Activated CD8-positive, alpha-beta memory T cell treated with anti-CD3 and anti-CD28 coated beads, Interleukin-2, amount 10 ng/mL, durations not matched to agents 7 days and 5 days (primary cell): ENCODE results near the gene COA1. TPM values are rescaled to one million over a fixed set of nuclear protein-coding genes. Genes with fewer than 3 reads are reported as not detected.
A peak's percentile ranks its signal among the peaks of the same experiment; 100 is the strongest.

Source experiments
- ATAC-seq: fragments of 150-1000 bp; cut with Tn5 transposase; one replicate; pipeline ENCODE4 v1.10.0; 2021; ENCODE audit warnings: moderate library complexity
- CTCF ChIA-PET: fragments of 350-600 bp; sonication (Branson Sonifier 250); formaldehyde crosslinking; loops from one replicate; lab custom pipeline; 2021; ENCODE audit warnings: antibody characterized with exemption; lab: Charles Lee
- DNase-seq: peaks from one replicate; pipeline ENCODE4 v3.0.0-alpha.2; 2020
- H3K27ac Mint-ChIP-seq: one replicate; pipeline ENCODE4 v1.8.0; 2021; ENCODE audit warnings: mild to moderate bottlenecking, mixed read lengths
- H3K27me3 Mint-ChIP-seq: one replicate; pipeline ENCODE4 v1.8.0; 2021; ENCODE audit warnings: mixed read lengths
- H3K36me3 Mint-ChIP-seq: one replicate; pipeline ENCODE4 v1.8.0; 2021; ENCODE audit warnings: mild to moderate bottlenecking, mixed read lengths
- H3K4me1 Mint-ChIP-seq: one replicate; pipeline ENCODE4 v1.8.0; 2021; ENCODE audit warnings: mixed read lengths
- H3K4me3 Mint-ChIP-seq: one replicate; pipeline ENCODE4 v1.8.0; 2021; ENCODE audit warnings: mild to moderate bottlenecking, moderate library complexity, mixed read lengths
- H3K9me3 Mint-ChIP-seq: one replicate; pipeline ENCODE4 v1.8.0; 2022; ENCODE audit warnings: low read depth, mixed read lengths
- total RNA-seq, 2 experiments: library from RNA; stranded (reverse); gene quantifications; one replicate each; pipeline ENCODE4 v1.2.3, GENCODE V29; 2021

Gene COA1
- total RNA-seq, 2 experiments from 2014 or later = 66.7 to 73.0 TPM

GRCh38 chr7:43669286-43670081 lies 59.8 kb downstream of the COA1 start:
- ATAC-seq (peak; percentile 90), DNase-seq (peak; percentile 91)
- Mint-ChIP-seq H3K27ac (peak overlapping the region; percentile 93), H3K4me1 (peaks cover 63% of the 10 kb centered on the region), H3K4me3 (peak overlapping the region; percentile 61), H3K9me3 (peaks cover 17% of the 10 kb centered on the region), H3K27me3 (no peaks in the 10 kb centered on the region), H3K36me3 (peaks cover 76% of the 10 kb centered on the region)
- CTCF ChIA-PET = interaction anchor here (0.8 to 3.5 kb wide), 10 partner anchors 11 to 87 kb away, joined by 3 to 29 read pairs (median 4); partner anchors contain the start of gene STK17A

GRCh38 chr7:43668035-43668434 lies 61.3 kb downstream of the COA1 start:
- peaks cover 70% of the 10 kb centered on the region for H3K36me3 Mint-ChIP-seq
- ATAC-seq (no peak), DNase-seq (no peak)
- peaks cover 12% of the 10 kb centered on the region for H3K9me3 Mint-ChIP-seq
- H3K27ac Mint-ChIP-seq = no peak overlapping the region
- CTCF ChIA-PET = interaction anchor here (1.5 to 3.5 kb wide), 3 partner anchors 18 to 89 kb away, joined by 3 to 29 read pairs (median 8); partner anchors contain the start of gene STK17A
- peaks cover 54% of the 10 kb centered on the region for H3K4me1 Mint-ChIP-seq
- H3K27me3 Mint-ChIP-seq = no peaks in the 10 kb centered on the region
- H3K4me3 Mint-ChIP-seq = no peak overlapping the region

- H3K4me1 Mint-ChIP-seq = peaks cover 46% of the 10 kb centered on the region
- DNase-seq = no peak
Measured at GRCh38 chr7:43666938-43667337, 62.4 kb downstream of the COA1 start.

GRCh38 chr7:43664681-43665080 lies 64.6 kb downstream of the COA1 start:
- CTCF ChIA-PET = interaction anchor here (1.5 to 2.5 kb wide), 2 partner anchors 80 to 82 kb away, joined by 4 to 12 read pairs; partner anchors contain the start of gene STK17A
- ATAC-seq (no peak), DNase-seq (no peak)
- no peak overlapping the region for H3K4me3 Mint-ChIP-seq
- peaks cover 67% of the 10 kb centered on the region for H3K36me3 Mint-ChIP-seq
- H3K27ac Mint-ChIP-seq = no peak overlapping the region
- no peaks in the 10 kb centered on the region for H3K27me3 Mint-ChIP-seq
- H3K9me3 Mint-ChIP-seq = no peaks in the 10 kb centered on the region
- H3K4me1 Mint-ChIP-seq = peaks cover 43% of the 10 kb centered on the region

More at GRCh38 chr7:43666938-43667337, 62.4 kb downstream of the COA1 start:
- CTCF ChIA-PET = no interaction called here
- Mint-ChIP-seq H3K27me3 (no peaks in the 10 kb centered on the region), H3K27ac (no peak overlapping the region), H3K36me3 (peaks cover 65% of the 10 kb centered on the region), H3K9me3 (peaks cover 5% of the 10 kb centered on the region), H3K4me3 (no peak overlapping the region)
- ATAC-seq = no peak

GRCh38 chr7:43660141-43660540 lies 69.2 kb downstream of the COA1 start:
- no peaks in the 10 kb centered on the region for H3K9me3 Mint-ChIP-seq
- peaks cover 55% of the 10 kb centered on the region for H3K36me3 Mint-ChIP-seq
- H3K4me1 Mint-ChIP-seq = peaks cover 55% of the 10 kb centered on the region
- peak overlapping the region; percentile 63 for H3K27ac Mint-ChIP-seq
- ATAC-seq = no peak
- H3K4me3 Mint-ChIP-seq = no peak overlapping the region
- DNase-seq = no peak
- no peaks in the 10 kb centered on the region for H3K27me3 Mint-ChIP-seq
- CTCF ChIA-PET = interaction anchor here (1.2 to 2.2 kb wide), 2 partner anchors 33 to 77 kb away, joined by 3 to 9 read pairs; partner anchors contain the start of gene STK17A

GRCh38 chr7:43659549-43659896 lies 69.8 kb downstream of the COA1 start:
- peaks cover 53% of the 10 kb centered on the region for H3K36me3 Mint-ChIP-seq

GRCh38 chr7:43658718-43659548 lies 70.4 kb downstream of the COA1 start:
- Mint-ChIP-seq H3K27me3 (no peaks in the 10 kb centered on the region), H3K4me3 (peak overlapping the region; percentile 29), H3K9me3 (no peaks in the 10 kb centered on the region), H3K36me3 (peaks cover 53% of the 10 kb centered on the region), H3K4me1 (peaks cover 58% of the 10 kb centered on the region), H3K27ac (peak overlapping the region; percentile 91)
- DNase-seq (peak; percentile 59), ATAC-seq (peak; percentile 89)
- CTCF ChIA-PET = interaction anchor here (1.0 to 1.4 kb wide), 3 partner anchors 11 to 726 kb away, joined by 3 to 5 read pairs (median 3); partner anchors contain the start of genes MRPL32, PSMA2 and STK17A

More at GRCh38 chr7:43659549-43659896, 69.8 kb downstream of the COA1 start:
- ATAC-seq = no peak
- Mint-ChIP-seq H3K4me1 (peaks cover 52% of the 10 kb centered on the region), H3K27me3 (no peaks in the 10 kb centered on the region), H3K9me3 (no peaks in the 10 kb centered on the region), H3K4me3 (no peak overlapping the region), H3K27ac (peak overlapping the region; percentile 31)
- CTCF ChIA-PET = interaction anchor here (2.2 kb wide), 1 partner anchor 76 kb away, joined by 9 read pairs; the partner anchor contains the start of gene STK17A
- no peak for DNase-seq

- DNase-seq (no peak), ATAC-seq (no peak)
- Mint-ChIP-seq H3K27ac (no peak overlapping the region), H3K4me3 (no peak overlapping the region), H3K36me3 (peaks cover 56% of the 10 kb centered on the region), H3K9me3 (no peaks in the 10 kb centered on the region), H3K27me3 (no peaks in the 10 kb centered on the region), H3K4me1 (peaks cover 76% of the 10 kb centered on the region)
- CTCF ChIA-PET = no interaction called here
Measured at GRCh38 chr7:43656997-43657396, 72.3 kb downstream of the COA1 start.

GRCh38 chr7:43655584-43655983 lies 73.7 kb downstream of the COA1 start:
- Mint-ChIP-seq H3K4me1 (peaks cover 84% of the 10 kb centered on the region), H3K36me3 (peaks cover 52% of the 10 kb centered on the region), H3K4me3 (no peak overlapping the region), H3K9me3 (no peaks in the 10 kb centered on the region), H3K27ac (no peak overlapping the region), H3K27me3 (no peaks in the 10 kb centered on the region)
- CTCF ChIA-PET = interaction anchor here (1.0 kb wide), 1 partner anchor 44 kb away, joined by 3 read pairs; no protein-coding TSS in a partner anchor
- DNase-seq (no peak), ATAC-seq (no peak)

- Mint-ChIP-seq H3K4me1 (peaks cover 84% of the 10 kb centered on the region), H3K27me3 (no peaks in the 10 kb centered on the region), H3K9me3 (no peaks in the 10 kb centered on the region), H3K27ac (peak overlapping the region; percentile 61), H3K36me3 (peaks cover 50% of the 10 kb centered on the region), H3K4me3 (peak overlapping the region; percentile 20)
- DNase-seq (no peak), ATAC-seq (no peak)
- CTCF ChIA-PET = interaction anchor here (1.7 kb wide), 1 partner anchor 71 kb away, joined by 8 read pairs; the partner anchor contains the start of gene STK17A
Measured at GRCh38 chr7:43653891-43654504, 75.3 kb downstream of the COA1 start.

- H3K4me1 Mint-ChIP-seq = peaks cover 84% of the 10 kb centered on the region
- H3K27ac Mint-ChIP-seq = peak overlapping the region; percentile 61
- CTCF ChIA-PET = interaction anchor here (1.7 kb wide), 1 partner anchor 71 kb away, joined by 8 read pairs; the partner anchor contains the start of gene STK17A
- H3K9me3 Mint-ChIP-seq = no peaks in the 10 kb centered on the region
- DNase-seq (no peak), ATAC-seq (no peak)
- H3K36me3 Mint-ChIP-seq = peaks cover 47% of the 10 kb centered on the region
- H3K27me3 Mint-ChIP-seq = no peaks in the 10 kb centered on the region
- H3K4me3 Mint-ChIP-seq = no peak overlapping the region
Measured at GRCh38 chr7:43653466-43653865, 75.9 kb downstream of the COA1 start.

GRCh38 chr7:43652364-43652763 lies 77.0 kb downstream of the COA1 start:
- no peaks in the 10 kb centered on the region for H3K9me3 Mint-ChIP-seq
- peak overlapping the region; percentile 97 for H3K27ac Mint-ChIP-seq
- H3K27me3 Mint-ChIP-seq = no peaks in the 10 kb centered on the region
- DNase-seq (no peak), ATAC-seq (no peak)
- peaks cover 85% of the 10 kb centered on the region for H3K4me1 Mint-ChIP-seq
- no peak overlapping the region for H3K4me3 Mint-ChIP-seq
- CTCF ChIA-PET = interaction anchor here (1.0 to 11.0 kb wide), 4 partner anchors 17 to 70 kb away, joined by 3 to 90 read pairs (median 44); partner anchors contain the start of gene STK17A
- peaks cover 43% of the 10 kb centered on the region for H3K36me3 Mint-ChIP-seq
